Panc1 (cell line): ENCODE data around the gene TCF20. TPM values are rescaled to one million over a fixed set of nuclear protein-coding genes. Genes with fewer than 3 reads are reported as not detected.

Experiments used
- ATAC-seq: fragments of 200-7000 bp; cut with Tn5 transposase; 2 replicates; pipeline ENCODE4 v1.9.1; 2020; ENCODE audit warnings: mild to moderate bottlenecking, moderate library complexity
- BruUV-seq: library from RNA; stranded (reverse); fragments of 400-500 nt; replicated peaks from 2 replicates; lab custom pipeline; 2021; lab: Mats Ljungman, UMichigan
- CTCF ChIA-PET: fragments of 300-600 bp; sonication (Branson Sonifier 250); formaldehyde crosslinking; loops from one replicate; lab custom pipeline; 2022; ENCODE audit warnings: antibody characterized with exemption; lab: Charles Lee
- POLR2A ChIA-PET: fragments of 300-600 bp; sonication (Branson Sonifier 250); formaldehyde crosslinking; loops from one replicate; lab custom pipeline; 2022; ENCODE audit warnings: antibody characterized with exemption; lab: Charles Lee
- DNase-seq: peaks from one replicate; pipeline ENCODE4 v3.0.0-alpha.2; 2010; ENCODE audit warnings: low read depth, low spot score
- H3K27ac ChIP-seq: 2 replicates; pipeline ENCODE4 v1.5.1; 2011; ENCODE audit warnings: mild to moderate bottlenecking, low read length, inconsistent platforms
- H3K27me3 ChIP-seq: fragments of 200-500 bp; sonication (Bioruptor generic); 2 replicates; pipeline ENCODE4 v1.6.0; 2014; ENCODE audit warnings: low read length, inconsistent platforms; ENCODE audit not compliant: control insufficient read depth, insufficient read depth
- H3K36me3 ChIP-seq: fragments of 200-500 bp; sonication (Bioruptor generic); 2 replicates; pipeline ENCODE4 v1.5.1; 2014; ENCODE audit warnings: inconsistent platforms, mild to moderate bottlenecking, low read length, moderate library complexity; ENCODE audit not compliant: control insufficient read depth, insufficient read depth
- H3K4me1 ChIP-seq: 2 replicates; pipeline ENCODE4 v1.5.1; 2011; ENCODE audit warnings: inconsistent platforms, mild to moderate bottlenecking, low read length, moderate library complexity; ENCODE audit not compliant: control insufficient read depth, insufficient read depth
- H3K4me3 ChIP-seq, 2 experiments: 2 replicates each; pipeline ENCODE4 v1.5.1; 2011 to 2012; ENCODE audit warnings: low read depth in 2 of 2, low read length in 2 of 2, mild to moderate bottlenecking in 2 of 2, inconsistent platforms in 1 of 2, moderate library complexity in 1 of 2
- H3K9me3 ChIP-seq: fragments of 200-500 bp; sonication (Bioruptor generic); 2 replicates; pipeline ENCODE4 v1.5.1; 2014; ENCODE audit warnings: low read depth, mild to moderate bottlenecking, inconsistent platforms, low read length, moderate library complexity; ENCODE audit not compliant: control insufficient read depth, insufficient read depth
- CTCF ChIP-seq: fragments of 450-650 bp; IDR thresholded peaks from 2 replicates; pipeline ENCODE4 v1.5.1; 2017; ENCODE audit warnings: mild to moderate bottlenecking
- POLR2AphosphoS5 ChIP-seq: IDR thresholded peaks from 2 replicates; pipeline ENCODE4 v1.6.1; 2012; ENCODE audit warnings: mild to moderate bottlenecking, low read depth, low read length, moderate library complexity
- REST ChIP-seq, 2 experiments: IDR thresholded peaks; 2 replicates each; pipeline ENCODE4 v1.6.1; 2011 to 2012; ENCODE audit warnings: low read depth in 2 of 2, control low read depth in 1 of 2, low read length in 1 of 2, mild to moderate bottlenecking in 1 of 2, moderate library complexity in 1 of 2; ENCODE audit not compliant: insufficient read depth in 1 of 2
- SIN3A ChIP-seq: IDR thresholded peaks from 2 replicates; pipeline ENCODE4 v1.6.1; 2012; ENCODE audit warnings: low read depth, mild to moderate bottlenecking, low read length, moderate library complexity, borderline replicate concordance; ENCODE audit not compliant: insufficient read depth
- TCF7L2 ChIP-seq: IDR thresholded peaks from 2 replicates; pipeline ENCODE4 v1.6.1; 2011; ENCODE audit warnings: mild to moderate bottlenecking, low read depth, low read length, inconsistent platforms
- in situ Hi-C: cut with HindIII; loops from 2 replicates; pipeline ENCODE4 v1.10.0; 2016; ENCODE audit warnings: low sequenced_read_pairs, low pct_unique_long_range_greater_than_20kb
- intact Hi-C: fragments of 100-400 bp; cut with micrococcal nuclease; formaldehyde crosslinking; loops from one replicate; pipeline ENCODE4 v1.10.0; 2022; ENCODE audit not compliant: unreplicated experiment
- total RNA-seq: library from RNA; stranded (reverse); gene quantifications from one replicate; pipeline ENCODE4 v1.2.1, GENCODE V29; 2021; ENCODE audit not compliant: unreplicated experiment

TCF20 gene
- total RNA-seq, 1 experiment from 2014 or later = 79.8 TPM

DNA sequence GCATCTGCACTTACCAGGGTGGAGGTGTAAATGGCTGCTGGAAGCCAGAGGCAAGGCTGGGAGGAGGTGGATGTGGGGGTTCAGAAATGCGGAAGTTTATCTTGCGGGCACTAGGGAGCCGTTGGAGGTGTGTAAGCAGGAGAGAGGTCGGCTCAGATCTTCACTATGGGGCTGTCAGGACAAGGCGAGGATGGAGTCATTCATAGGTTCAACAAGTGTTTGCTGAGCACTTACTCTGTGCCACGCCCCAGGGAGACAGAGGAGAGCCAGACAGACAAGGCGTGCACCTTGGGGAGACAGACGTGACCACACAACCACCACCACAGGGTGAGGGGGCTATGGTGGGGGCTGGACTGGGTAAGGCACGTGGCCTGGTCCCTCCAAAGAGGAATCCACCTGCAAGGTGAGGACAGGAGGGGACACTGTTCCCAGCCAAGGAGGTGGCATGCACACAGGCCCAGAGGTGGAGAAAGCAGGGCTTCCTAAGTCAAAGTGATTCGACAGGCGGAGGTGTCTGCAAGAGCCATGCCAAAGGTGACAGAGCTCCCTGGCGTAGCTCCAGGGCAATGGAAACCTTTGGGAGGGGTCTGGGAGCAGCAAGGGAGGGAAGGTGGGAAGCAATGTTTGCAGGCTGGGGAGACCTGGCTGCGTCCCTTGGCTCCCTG lies 30.8 kb upstream of the TCF20 start:
- no peak for DNase-seq
- CTCF ChIA-PET = no interaction called here
- H3K4me3 ChIP-seq = no peak overlapping the region
- BruUV-seq = no TSS peak
- no peaks in the 10 kb centered on the region for H3K27me3 ChIP-seq
- TF ChIP-seq CTCF (no peak), POLR2AphosphoS5 (no peak), TCF7L2 (no peak), SIN3A (no peak), REST (IDR thresholded peaks at IDR 0.05; ENCODE audit: insufficient read depth in 1 of 2, low read depth in 2 of 2, low read length in 1 of 2) (no peak)
- intact Hi-C loops (no loop called here), in situ Hi-C loops (no loop called here)
- H3K4me1 ChIP-seq = peaks cover 14% of the 10 kb centered on the region
- H3K36me3 ChIP-seq = no peaks in the 10 kb centered on the region
- no peaks in the 10 kb centered on the region for H3K9me3 ChIP-seq
- no peak for ATAC-seq
- POLR2A ChIA-PET = interaction anchor here (0.6 kb wide), 1 partner anchor 8 kb away, joined by 3 read pairs; no protein-coding TSS in a partner anchor
- H3K27ac ChIP-seq = no peak overlapping the region

DNA sequence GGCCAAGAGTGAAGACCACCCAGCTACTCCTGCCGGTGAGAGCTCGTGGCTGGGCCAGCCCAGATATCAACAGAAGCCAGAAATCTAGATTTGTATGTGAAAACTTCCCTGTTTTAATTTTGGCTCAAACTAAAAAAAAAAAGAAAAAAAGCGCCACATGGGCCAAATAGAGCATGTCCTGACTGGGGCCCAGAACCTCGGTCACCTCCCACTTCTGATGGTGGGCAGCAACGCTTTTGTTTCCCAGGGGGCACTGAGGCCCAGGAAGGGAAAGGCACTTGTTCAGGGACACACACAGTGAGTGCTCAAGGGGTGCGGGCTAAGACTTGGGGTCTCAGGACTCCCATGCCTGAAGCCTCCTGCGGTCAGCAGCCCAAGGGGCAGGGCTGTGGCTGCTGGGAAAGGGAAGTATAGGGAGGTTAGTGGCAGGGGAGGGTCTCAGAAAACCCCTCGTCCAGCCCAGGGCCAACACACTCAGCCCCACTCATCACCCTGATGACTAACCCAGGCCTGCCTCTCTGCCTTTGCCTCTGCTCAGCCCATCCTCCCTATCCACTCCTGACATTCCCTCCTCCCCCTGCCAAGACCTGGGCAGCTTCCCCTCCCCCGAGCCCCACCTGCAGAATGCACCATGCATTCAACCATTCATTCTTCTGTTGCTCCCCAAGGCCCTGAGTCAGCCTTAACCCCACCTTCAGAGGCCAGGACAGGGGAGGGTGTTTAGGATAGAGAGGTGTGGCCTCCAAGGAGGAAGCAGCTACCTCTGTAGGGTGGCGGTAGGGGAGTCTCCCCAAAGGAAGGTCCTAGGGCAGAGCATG lies 30.0 kb upstream of the TCF20 start:
- ATAC-seq = peak; percentile 50; the same call in 1 of the 2 replicates
- POLR2A ChIA-PET = interaction anchor here (0.7 kb wide), 1 partner anchor 989 kb away, joined by 3 read pairs; no protein-coding TSS in a partner anchor
- BruUV-seq = no TSS peak
- TF ChIP-seq CTCF (no peak), TCF7L2 (no peak)
- in situ Hi-C loops (no loop called here), intact Hi-C loops (no loop called here)
- no peaks in the 10 kb centered on the region for H3K27me3 ChIP-seq
- no peak overlapping the region for H3K27ac ChIP-seq
- no peaks in the 10 kb centered on the region for H3K36me3 ChIP-seq
- no peaks in the 10 kb centered on the region for H3K9me3 ChIP-seq
- H3K4me1 ChIP-seq = peaks cover 14% of the 10 kb centered on the region
- DNase-seq = no peak
- H3K4me3 ChIP-seq = no peak overlapping the region
- CTCF ChIA-PET = no interaction called here
